GM23338 (cell line): ENCODE results near the gene PKM. TPM values are rescaled to one million over a fixed set of nuclear protein-coding genes. Genes with fewer than 3 reads are reported as not detected.

Experiments
- ATAC-seq: fragments of 200-7000 bp; cut with Tn5 transposase; 3 replicates; pipeline ENCODE4 v1.9.1; 2020
- DNase-seq: peaks from one replicate; pipeline ENCODE4 v3.0.0-alpha.2; 2015; ENCODE audit warnings: low spot score
- H2AFZ ChIP-seq: fragments of 200-600 bp; sonication (generic); 2 replicates; pipeline ENCODE4 v1.8.0; 2016; ENCODE audit warnings: antibody characterized with exemption, mild to moderate bottlenecking, moderate library complexity
- H3F3A ChIP-seq: fragments of 200-600 bp; sonication (generic); replicated peaks from 2 replicates; pipeline ENCODE4 v1.8.0; 2017; ENCODE audit warnings: antibody characterized with exemption, mixed run types, low read depth
- H3K27ac ChIP-seq: fragments of 200-600 bp; sonication (generic); 2 replicates; pipeline ENCODE4 v1.6.1; 2016; ENCODE audit warnings: low read depth
- H3K27me3 ChIP-seq: fragments of 200-600 bp; sonication (generic); 2 replicates; pipeline ENCODE4 v1.8.0; 2016; ENCODE audit warnings: mild to moderate bottlenecking, mixed run types, moderate library complexity; ENCODE audit not compliant: insufficient read depth
- H3K36me3 ChIP-seq: fragments of 200-600 bp; sonication (generic); 2 replicates; pipeline ENCODE4 v1.8.0; 2016; ENCODE audit warnings: mild to moderate bottlenecking; ENCODE audit not compliant: insufficient read depth
- H3K4me1 ChIP-seq: fragments of 200-600 bp; sonication (generic); 2 replicates; pipeline ENCODE4 v1.8.0; 2016; ENCODE audit warnings: mild to moderate bottlenecking, moderate library complexity; ENCODE audit not compliant: insufficient read depth
- H3K4me2 ChIP-seq: fragments of 200-600 bp; sonication (generic); 2 replicates; pipeline ENCODE4 v1.7.1; 2017; ENCODE audit warnings: mixed run types
- H3K4me3 ChIP-seq: fragments of 200-600 bp; sonication (generic); 2 replicates; pipeline ENCODE4 v1.6.1; 2016; ENCODE audit warnings: mixed run types
- H3K79me2 ChIP-seq: fragments of 200-600 bp; sonication (generic); replicated peaks from 2 replicates; pipeline ENCODE4 v1.8.0; 2017; ENCODE audit warnings: mild to moderate bottlenecking; ENCODE audit not compliant: insufficient read depth
- H3K9me2 ChIP-seq: fragments of 200-600 bp; sonication (generic); 2 replicates; pipeline ENCODE4 v1.8.0; 2017; ENCODE audit not compliant: insufficient read depth
- H4K20me1 ChIP-seq: fragments of 200-600 bp; sonication (generic); replicated peaks from 2 replicates; pipeline ENCODE4 v1.8.0; 2017; ENCODE audit warnings: mild to moderate bottlenecking; ENCODE audit not compliant: insufficient read depth
- H3K27ac Mint-ChIP-seq: 2 replicates; pipeline ENCODE4 v1.8.0; 2020; ENCODE audit warnings: inconsistent platforms, mild to moderate bottlenecking, moderate library complexity, mixed read lengths
- H3K27me3 Mint-ChIP-seq: 3 replicates; pipeline ENCODE4 v1.8.0; 2022; ENCODE audit warnings: low read depth, mild to moderate bottlenecking, moderate library complexity, mixed read lengths, inconsistent platforms; ENCODE audit not compliant: insufficient read depth, poor library complexity
- H3K36me3 Mint-ChIP-seq: 3 replicates; pipeline ENCODE4 v1.8.0; 2021; ENCODE audit warnings: low read depth, mild to moderate bottlenecking, inconsistent platforms, moderate library complexity, mixed read lengths
- H3K4me1 Mint-ChIP-seq: 3 replicates; pipeline ENCODE4 v1.8.0; 2020; ENCODE audit warnings: mild to moderate bottlenecking, inconsistent platforms, mixed read lengths
- H3K4me3 Mint-ChIP-seq: 3 replicates; pipeline ENCODE4 v1.8.0; 2021; ENCODE audit warnings: moderate library complexity, mild to moderate bottlenecking, inconsistent platforms, mixed read lengths
- H3K9me3 Mint-ChIP-seq: 3 replicates; pipeline ENCODE4 v1.8.0; 2020; ENCODE audit warnings: moderate library complexity, mild to moderate bottlenecking, inconsistent platforms, mixed read lengths
- CREB1 ChIP-seq: fragments of 250-450 bp; sonication (Bioruptor Pico); IDR thresholded peaks from 2 replicates; pipeline ENCODE4 v1.5.0; 2020; ENCODE audit warnings: low read depth, mild to moderate bottlenecking, moderate library complexity
- CTCF ChIP-seq, 2 experiments: fragments of 200-600 bp in 1 of 2; sonication (generic) in 1 of 2; conservative IDR thresholded peaks; 2 replicates each; pipeline versions ENCODE4 v1.5.1 to v1.6.1; 2016 to 2017; ENCODE audit warnings: antibody characterized with exemption in 2 of 2, low read depth in 2 of 2, mild to moderate bottlenecking in 2 of 2, moderate library complexity in 1 of 2
- EZH2 ChIP-seq: fragments of 200-600 bp; sonication (generic); IDR thresholded peaks from one replicate; pipeline ENCODE4 v1.8.0; 2017; ENCODE audit warnings: antibody characterized with exemption, mild to moderate bottlenecking, low read depth; ENCODE audit not compliant: unreplicated experiment
- NANOG ChIP-seq: IDR thresholded peaks from 2 replicates; pipeline ENCODE4 v1.6.1; 2016; ENCODE audit warnings: antibody characterized with exemption, borderline replicate concordance
- STAT1 ChIP-seq: IDR thresholded peaks from one replicate; pipeline ENCODE4 v1.6.1; 2016; ENCODE audit warnings: antibody characterized with exemption; ENCODE audit not compliant: unreplicated experiment
- ZNF114 ChIP-seq: fragments of 250-450 bp; sonication (Bioruptor Pico); IDR thresholded peaks from 2 replicates; pipeline ENCODE4 v1.5.0; 2020; ENCODE audit warnings: mild to moderate bottlenecking, moderate library complexity
- ZNF462 ChIP-seq: fragments of 250-450 bp; sonication (Bioruptor Pico); IDR thresholded peaks from 2 replicates; pipeline ENCODE4 v1.5.0; 2020; ENCODE audit warnings: mild to moderate bottlenecking, moderate library complexity
- polyA plus RNA-seq: library from polyadenylated mRNA; unstranded; fragments of >200 nt; fragmentation: Nextera tagmentation; extraction: Ambion mirVana; gene quantifications from 2 replicates; pipeline ENCODE4 v1.2.1, GENCODE V29; 2016
- total RNA-seq: library from RNA; depleted of rRNA; stranded (reverse); fragments of >200 nt; shearing (Covaris generic); gene quantifications from 2 replicates; pipeline ENCODE4 v1.2.3, GENCODE V29; 2014
- TF ChIP-seq, protein P1 (sequence below): IDR thresholded peaks from 2 replicates; pipeline ENCODE4 v1.6.1; 2016; ENCODE audit warnings: antibody characterized with exemption

PKM gene
- total and polyA plus RNA-seq, 2 experiments from 2014 or later = 432 to 1,137 TPM

DNA sequence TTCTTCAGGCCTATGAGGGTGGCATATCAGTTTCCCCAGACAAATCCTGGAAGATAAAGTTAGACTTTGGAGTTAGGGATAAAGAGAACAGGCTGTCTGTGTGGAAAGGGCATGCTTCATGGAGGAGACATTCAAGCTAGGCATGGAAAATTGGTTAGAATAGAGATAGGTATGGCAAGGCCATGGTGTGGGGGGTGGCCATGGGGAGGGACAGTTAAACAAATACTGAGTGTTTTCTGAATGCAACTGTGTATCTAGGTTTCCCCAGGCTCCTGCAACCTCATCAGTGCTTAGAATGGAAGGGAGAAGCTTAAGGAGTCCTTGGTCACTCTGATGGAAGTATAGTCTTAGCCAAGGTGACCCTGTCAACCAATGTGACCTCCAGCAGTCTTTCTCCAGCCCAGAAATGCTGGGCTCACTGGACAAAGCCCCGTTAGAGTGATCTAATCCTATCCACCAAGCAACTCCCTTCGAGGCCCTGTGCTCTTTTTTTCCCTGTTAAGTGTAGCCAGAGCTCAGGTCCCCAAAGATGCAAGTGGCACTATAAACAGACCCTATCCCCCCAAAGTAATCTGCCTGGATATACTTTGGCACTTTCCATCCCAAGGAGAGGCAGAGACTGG lies 5.5 kb upstream of the PKM start (continued):
- TF ChIP-seq CTCF (conservative IDR thresholded peaks at IDR 0.05; ENCODE audit: low read depth in 2 of 2) (no peak), CREB1 (CRISPR knock-in tag) (no peak), ZNF114 (CRISPR knock-in tag) (no peak), NANOG (no peak), STAT1 (no peak), EZH2 (no peak)

GRCh38 chr15:72235298-72235697 lies 4.3 kb upstream of the PKM start:
- Mint-ChIP-seq H3K4me1 (peaks cover 26% of the 10 kb centered on the region), H3K4me3 (no peak overlapping the region), H3K9me3 (no peaks in the 10 kb centered on the region), H3K27ac (no peak overlapping the region), H3K36me3 (peaks cover 6% of the 10 kb centered on the region; the same call in 2 of the 3 replicates), H3K27me3 (peaks cover 60% of the 10 kb centered on the region)
- H3K4me2 ChIP-seq = no peak overlapping the region
- H3K4me1 ChIP-seq = peaks cover 18% of the 10 kb centered on the region
- H3K36me3 ChIP-seq = no peaks in the 10 kb centered on the region
- 0 out of 2 replicates have a peak, but pooled peaks cover 5% of the 10 kb centered on the region for H3F3A ChIP-seq
- peaks cover 6% of the 10 kb centered on the region for H3K79me2 ChIP-seq
- H2AFZ ChIP-seq = no peak overlapping the region
- H3K9me2 ChIP-seq = no peaks in the 10 kb centered on the region
- no peak overlapping the region for H3K27ac ChIP-seq
- H3K27me3 ChIP-seq = no peaks in the 10 kb centered on the region
- ATAC-seq (no peak), DNase-seq (no peak)
- no peak overlapping the region for H3K4me3 ChIP-seq
- H4K20me1 ChIP-seq = no peaks in the 10 kb centered on the region; the same call in 1 of the 2 replicates
- TF ChIP-seq ZNF114 (CRISPR knock-in tag) (no peak), CREB1 (CRISPR knock-in tag) (no peak), CTCF (conservative IDR thresholded peaks at IDR 0.05; ENCODE audit: low read depth in 2 of 2) (no peak), ZNF462 (CRISPR knock-in tag) (no peak), EZH2 (no peak)
- TF ChIP-seq, protein P1, sequence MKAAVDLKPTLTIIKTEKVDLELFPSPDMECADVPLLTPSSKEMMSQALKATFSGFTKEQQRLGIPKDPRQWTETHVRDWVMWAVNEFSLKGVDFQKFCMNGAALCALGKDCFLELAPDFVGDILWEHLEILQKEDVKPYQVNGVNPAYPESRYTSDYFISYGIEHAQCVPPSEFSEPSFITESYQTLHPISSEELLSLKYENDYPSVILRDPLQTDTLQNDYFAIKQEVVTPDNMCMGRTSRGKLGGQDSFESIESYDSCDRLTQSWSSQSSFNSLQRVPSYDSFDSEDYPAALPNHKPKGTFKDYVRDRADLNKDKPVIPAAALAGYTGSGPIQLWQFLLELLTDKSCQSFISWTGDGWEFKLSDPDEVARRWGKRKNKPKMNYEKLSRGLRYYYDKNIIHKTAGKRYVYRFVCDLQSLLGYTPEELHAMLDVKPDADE = no peak
